ENCODE data around the gene ZBTB12. TPM values are rescaled to one million over a fixed set of nuclear protein-coding genes. Genes with fewer than 3 reads are reported as not detected.

ZBTB12 gene
- total and polyA plus RNA-seq, 2 of the 13 experiments (the other 11 are each of a cell fraction or from before 2014, with no cell fraction given) = 4.8 to 6.0 TPM

- TF ChIP-seq GTF2F1 (IDR thresholded peaks at IDR 0.05; ENCODE audit: low read length) (no peak), MED13 (CRISPR knock-in tag; IDR thresholded peaks at IDR 0.05) (peak; percentile 59; the same call in 1 of the 2 replicates), FIP1L1 (IDR thresholded peaks at IDR 0.05; ENCODE audit: borderline replicate concordance, insufficient read depth, low read depth, low read length) (0 out of 2 replicates have a peak, but pooled peaks have one; percentile 19), ZEB1 (IDR thresholded peaks at IDR 0.05; ENCODE audit: insufficient replicate concordance, low read depth) (peak; percentile 79), TEAD2 (CRISPR knock-in tag; IDR thresholded peaks at IDR 0.05) (no peak), TCF12 (IDR thresholded peaks at IDR 0.05) (no peak), TCF12 (CRISPR knock-in tag; IDR thresholded peaks at IDR 0.05) (peak; percentile 76; the same call in 1 of the 2 replicates), POGK (CRISPR knock-in tag; conservative IDR thresholded peaks at IDR 0.05) (peak; percentile 85), KDM4B (CRISPR knock-in tag; IDR thresholded peaks at IDR 0.05) (peak; percentile 79), HINFP (CRISPR knock-in tag; IDR thresholded peaks at IDR 0.05; ENCODE audit: low read depth) (0 out of 2 replicates have a peak, but pooled peaks have one; percentile 25), ZNF367 (CRISPR knock-in tag; IDR thresholded peaks at IDR 0.05; ENCODE audit: borderline replicate concordance) (no peak), ZSCAN29 (CRISPR knock-in tag; conservative IDR thresholded peaks at IDR 0.05) (peak; percentile 61; the same call in 1 of the 2 replicates), TOE1 (CRISPR knock-in tag; IDR thresholded peaks at IDR 0.05) (no peak), MNT (IDR thresholded peaks at IDR 0.05) (peak; percentile 95), ARID3A (IDR thresholded peaks at IDR 0.05; ENCODE audit: low read depth, low read length) (peak; percentile 90), ZNF546 (CRISPR knock-in tag; conservative IDR thresholded peaks at IDR 0.05) (peak; percentile 27; the same call in 1 of the 2 replicates), ZNF296 (CRISPR knock-in tag; conservative IDR thresholded peaks at IDR 0.05) (no peak), PATZ1 (CRISPR knock-in tag; IDR thresholded peaks at IDR 0.05) (peak; percentile 97), ZNF160 (CRISPR knock-in tag; IDR thresholded peaks at IDR 0.05) (no peak), SIN3A (IDR thresholded peaks at IDR 0.05; ENCODE audit: borderline replicate concordance, low read depth, low read length) (no peak), ZFP90 (CRISPR knock-in tag; IDR thresholded peaks at IDR 0.05; ENCODE audit: borderline replicate concordance) (no peak; the same call in 1 of the 2 replicates), RFX3 (CRISPR knock-in tag; IDR thresholded peaks at IDR 0.05) (peak; percentile 23; the same call in 1 of the 2 replicates)
These were observed 25.5 kb upstream of the ZBTB12 start, which contains the start of gene C2 (continued) for GRCh38 chr6:31927242-31927862.

Data from HepG2 (cell line).